Prostate gland (tissue), 2 donors: ENCODE measurements around the gene CXorf65.

Experiments
- POLR2A ChIP-seq: fragments of 450-650 bp; IDR thresholded peaks from one replicate; pipeline ENCODE4 v1.6.1; 2016; ENCODE audit warnings: antibody characterized with exemption, mild to moderate bottlenecking
- POLR2AphosphoS5 ChIP-seq: sonication (generic); formaldehyde crosslinking; IDR thresholded peaks from one replicate; pipeline ENCODE4 v1.6.1; 2017; ENCODE audit warnings: antibody characterized with exemption
- TF ChIP-seq, protein P1 (sequence below), 4 experiments: fragments of 200-600 bp in 2 of 4; fragments of 450-650 bp in 2 of 4; sonication (generic) in 2 of 4; IDR thresholded peaks; 1 replicate in 3 of 4; 2 replicates in 1 of 4; pipeline ENCODE4 v1.5.1; 2016 to 2019; ENCODE audit warnings: antibody characterized with exemption in 4 of 4, mild to moderate bottlenecking in 2 of 4, moderate library complexity in 2 of 4

DNA sequence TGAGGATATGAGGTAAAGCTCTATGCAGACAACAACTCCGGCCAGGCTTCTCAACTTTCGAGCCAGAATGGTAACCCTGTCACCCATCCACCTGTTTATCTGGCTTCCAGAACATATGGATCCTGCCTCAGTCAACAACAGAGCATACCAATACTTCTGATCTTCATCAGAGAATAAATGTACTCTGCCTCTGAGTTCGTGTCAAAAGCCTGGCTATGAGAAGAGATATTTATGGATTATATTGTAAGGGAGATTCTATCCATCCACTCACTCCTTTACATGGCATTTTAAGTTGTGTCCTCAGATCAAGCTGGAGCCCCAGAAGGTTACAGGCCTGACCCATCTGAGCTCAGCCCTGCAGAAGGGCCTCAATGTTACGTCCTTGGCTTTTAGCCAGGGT, 20.6 kb downstream of the CXorf65 start:
- TF ChIP-seq, protein P1, sequence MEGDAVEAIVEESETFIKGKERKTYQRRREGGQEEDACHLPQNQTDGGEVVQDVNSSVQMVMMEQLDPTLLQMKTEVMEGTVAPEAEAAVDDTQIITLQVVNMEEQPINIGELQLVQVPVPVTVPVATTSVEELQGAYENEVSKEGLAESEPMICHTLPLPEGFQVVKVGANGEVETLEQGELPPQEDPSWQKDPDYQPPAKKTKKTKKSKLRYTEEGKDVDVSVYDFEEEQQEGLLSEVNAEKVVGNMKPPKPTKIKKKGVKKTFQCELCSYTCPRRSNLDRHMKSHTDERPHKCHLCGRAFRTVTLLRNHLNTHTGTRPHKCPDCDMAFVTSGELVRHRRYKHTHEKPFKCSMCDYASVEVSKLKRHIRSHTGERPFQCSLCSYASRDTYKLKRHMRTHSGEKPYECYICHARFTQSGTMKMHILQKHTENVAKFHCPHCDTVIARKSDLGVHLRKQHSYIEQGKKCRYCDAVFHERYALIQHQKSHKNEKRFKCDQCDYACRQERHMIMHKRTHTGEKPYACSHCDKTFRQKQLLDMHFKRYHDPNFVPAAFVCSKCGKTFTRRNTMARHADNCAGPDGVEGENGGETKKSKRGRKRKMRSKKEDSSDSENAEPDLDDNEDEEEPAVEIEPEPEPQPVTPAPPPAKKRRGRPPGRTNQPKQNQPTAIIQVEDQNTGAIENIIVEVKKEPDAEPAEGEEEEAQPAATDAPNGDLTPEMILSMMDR (IDR thresholded peaks at IDR 0.05) = no peak
- TF ChIP-seq POLR2A = no peak
- TF ChIP-seq POLR2AphosphoS5 = no peak
